ENCODE results near the gene SIN3A.

- TF ChIP-seq CTCF (IDR thresholded peaks at IDR 0.05; ENCODE audit: insufficient read depth, low read length, poor library complexity, severe bottlenecking), result no peak
- TF ChIP-seq EZH2phosphoT487 (conservative IDR thresholded peaks at IDR 0.05; ENCODE audit: low read length), result no peak
Observed at GRCh38 chr15:75360856-75361255, 90.6 kb downstream of the SIN3A start.
